PC-3 (cell line): Measurements from ENCODE around the gene C19orf33. TPM values are rescaled to one million over a fixed set of nuclear protein-coding genes. Genes with fewer than 3 reads are reported as not detected.

ENCODE experiments used
- ATAC-seq: fragments of 200-7000 bp; cut with Tn5 transposase; 2 replicates; pipeline ENCODE4 v1.9.1; 2020; ENCODE audit warnings: mild to moderate bottlenecking, moderate library complexity
- BruUV-seq: library from RNA; stranded (reverse); fragments of 400-500 nt; replicated peaks from 2 replicates; lab custom pipeline; 2021; lab: Mats Ljungman, UMichigan
- CTCF ChIA-PET: fragments of 300-600 bp; sonication (Branson Sonifier 250); formaldehyde crosslinking; loops from one replicate; lab custom pipeline; 2022; ENCODE audit warnings: antibody characterized with exemption; lab: Charles Lee
- POLR2A ChIA-PET: fragments of 300-600 bp; sonication (Branson Sonifier 250); formaldehyde crosslinking; loops from one replicate; lab custom pipeline; 2022; ENCODE audit warnings: antibody characterized with exemption; ENCODE audit not compliant: unreplicated experiment; lab: Charles Lee
- DNase-seq: peaks from one replicate; pipeline ENCODE4 v3.0.0-alpha.2; 2015
- H2AFZ ChIP-seq: fragments of 300-600 bp; sonication (generic); 2 replicates; pipeline ENCODE4 v1.6.0; 2016; ENCODE audit warnings: antibody characterized with exemption, low read length
- H3F3A ChIP-seq: fragments of 300-600 bp; sonication (generic); one replicate; pipeline ENCODE4 v1.6.0; 2017; ENCODE audit warnings: antibody characterized with exemption, low read length, control low read depth, mild to moderate bottlenecking; ENCODE audit not compliant: unreplicated experiment
- H3K27ac ChIP-seq: fragments of 300-600 bp; sonication (generic); 2 replicates; pipeline ENCODE4 v1.5.1; 2016; ENCODE audit warnings: mild to moderate bottlenecking, low read length
- H3K27me3 ChIP-seq: fragments of 300-600 bp; sonication (generic); 2 replicates; pipeline ENCODE4 v1.6.1; 2016; ENCODE audit warnings: low read length, mixed read lengths
- H3K36me3 ChIP-seq: fragments of 300-600 bp; sonication (generic); 2 replicates; pipeline ENCODE4 v1.6.1; 2016; ENCODE audit warnings: low read depth, mixed run types, low read length, mixed read lengths
- H3K4me1 ChIP-seq: fragments of 300-600 bp; sonication (generic); 2 replicates; pipeline ENCODE4 v1.5.1; 2016; ENCODE audit warnings: low read length; ENCODE audit not compliant: insufficient read depth
- H3K4me2 ChIP-seq: fragments of 300-600 bp; sonication (generic); 2 replicates; pipeline ENCODE4 v1.6.0; 2016; ENCODE audit warnings: low read length
- H3K4me3 ChIP-seq: fragments of 300-600 bp; sonication (generic); 2 replicates; pipeline ENCODE4 v1.5.1; 2016; ENCODE audit warnings: mild to moderate bottlenecking, low read length, mixed read lengths
- H3K79me2 ChIP-seq: fragments of 300-600 bp; sonication (generic); 2 replicates; pipeline ENCODE4 v1.6.1; 2017; ENCODE audit warnings: low read length, mixed read lengths
- H3K9ac ChIP-seq: fragments of 300-600 bp; sonication (generic); 2 replicates; pipeline ENCODE4 v1.6.0; 2016; ENCODE audit warnings: mild to moderate bottlenecking, low read length
- H3K9me2 ChIP-seq: fragments of 300-600 bp; sonication (generic); replicated peaks from 2 replicates; pipeline ENCODE4 v1.6.1; 2016; ENCODE audit warnings: mixed run types, low read length, mixed read lengths
- H3K9me3 ChIP-seq: fragments of 300-600 bp; sonication (generic); 2 replicates; pipeline ENCODE4 v1.6.1; 2016; ENCODE audit warnings: low read length, mixed read lengths
- H4K20me1 ChIP-seq: fragments of 300-600 bp; sonication (generic); 2 replicates; pipeline ENCODE4 v1.6.1; 2016; ENCODE audit warnings: low read length, mixed read lengths
- EZH2 ChIP-seq: fragments of 300-600 bp; sonication (generic); IDR thresholded peaks from one replicate; pipeline ENCODE4 v1.6.1; 2017; ENCODE audit warnings: antibody characterized with exemption, mild to moderate bottlenecking, low read length; ENCODE audit not compliant: unreplicated experiment
- EZH2phosphoT487 ChIP-seq: fragments of 300-600 bp; sonication (generic); IDR thresholded peaks from 2 replicates; pipeline ENCODE4 v1.6.1; 2018; ENCODE audit warnings: mild to moderate bottlenecking, antibody characterized with exemption, low read length, borderline replicate concordance
- intact Hi-C: fragments of 100-400 bp; cut with micrococcal nuclease; formaldehyde crosslinking; loops from 2 replicates; pipeline ENCODE4 v1.9.0; 2023
- total RNA-seq: library from RNA; depleted of rRNA; stranded (reverse); fragments of >200 nt; gene quantifications from 2 replicates; pipeline ENCODE4 v1.2.3, GENCODE V29; 2014
- TF ChIP-seq, protein P1 (sequence below): fragments of 300-600 bp; sonication (generic); conservative IDR thresholded peaks from 2 replicates; pipeline ENCODE4 v1.5.1; 2017; ENCODE audit warnings: antibody characterized with exemption, low read depth, mild to moderate bottlenecking, low read length

C19orf33 gene
- total RNA-seq, 1 experiment from 2014 or later = 212 TPM

- intact Hi-C loops = no loop called here
- H4K20me1 ChIP-seq = no peaks in the 10 kb centered on the region
- TF ChIP-seq, protein P1, sequence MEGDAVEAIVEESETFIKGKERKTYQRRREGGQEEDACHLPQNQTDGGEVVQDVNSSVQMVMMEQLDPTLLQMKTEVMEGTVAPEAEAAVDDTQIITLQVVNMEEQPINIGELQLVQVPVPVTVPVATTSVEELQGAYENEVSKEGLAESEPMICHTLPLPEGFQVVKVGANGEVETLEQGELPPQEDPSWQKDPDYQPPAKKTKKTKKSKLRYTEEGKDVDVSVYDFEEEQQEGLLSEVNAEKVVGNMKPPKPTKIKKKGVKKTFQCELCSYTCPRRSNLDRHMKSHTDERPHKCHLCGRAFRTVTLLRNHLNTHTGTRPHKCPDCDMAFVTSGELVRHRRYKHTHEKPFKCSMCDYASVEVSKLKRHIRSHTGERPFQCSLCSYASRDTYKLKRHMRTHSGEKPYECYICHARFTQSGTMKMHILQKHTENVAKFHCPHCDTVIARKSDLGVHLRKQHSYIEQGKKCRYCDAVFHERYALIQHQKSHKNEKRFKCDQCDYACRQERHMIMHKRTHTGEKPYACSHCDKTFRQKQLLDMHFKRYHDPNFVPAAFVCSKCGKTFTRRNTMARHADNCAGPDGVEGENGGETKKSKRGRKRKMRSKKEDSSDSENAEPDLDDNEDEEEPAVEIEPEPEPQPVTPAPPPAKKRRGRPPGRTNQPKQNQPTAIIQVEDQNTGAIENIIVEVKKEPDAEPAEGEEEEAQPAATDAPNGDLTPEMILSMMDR = no peak
- TF ChIP-seq EZH2 (no peak), EZH2phosphoT487 (no peak)
- no peak within 1 kb of the TSS for H3K27ac ChIP-seq
- H3K4me2 ChIP-seq = peak within 1 kb of the TSS; percentile 98
- H3K79me2 ChIP-seq = peaks cover 9% of the 10 kb centered on the region
- H3K27me3 ChIP-seq = no peaks in the 10 kb centered on the region
- DNase-seq (no peak), ATAC-seq (peak; percentile 9)
- no peaks in the 10 kb centered on the region for H3F3A ChIP-seq
- H2AFZ ChIP-seq = peak within 1 kb of the TSS; percentile 93
- ChIA-PET CTCF (no interaction called here), POLR2A (interaction anchor here (0.7 kb wide), 1 partner anchor 40 kb away, joined by 5 read pairs; no protein-coding TSS in a partner anchor)
- no peaks in the 10 kb centered on the region for H3K36me3 ChIP-seq
- H3K9me3 ChIP-seq = no peaks in the 10 kb centered on the region
- TSS peak; percentile 41 for BruUV-seq
- peaks cover 5% of the 10 kb centered on the region; the same call in 1 of the 2 replicates for H3K4me1 ChIP-seq
- no peaks in the 10 kb centered on the region for H3K9me2 ChIP-seq
- peak within 1 kb of the TSS; percentile 86 for H3K4me3 ChIP-seq
- peak within 1 kb of the TSS; percentile 55 for H3K9ac ChIP-seq
Observed at GRCh38 chr19:38319421-38320258, 15.6 kb downstream of the C19orf33 start, which contains the start of gene KCNK6. Gene KCNK6, plus strand, starts transcription at chr19:38319845. Its CDS starts 106 bp downstream, at chr19:38319951.

GRCh38 chr19:38320969-38321339 is 16.9 kb downstream of the C19orf33 start:
- Histone ChIP-seq H4K20me1 (no peaks in the 10 kb centered on the region), H3K79me2 (no peaks in the 10 kb centered on the region), H3K4me1 (peaks cover 5% of the 10 kb centered on the region; the same call in 1 of the 2 replicates), H3F3A (no peaks in the 10 kb centered on the region), H3K9me2 (no peaks in the 10 kb centered on the region), H3K4me3 (no peak overlapping the region), H3K9me3 (no peaks in the 10 kb centered on the region), H3K9ac (no peak overlapping the region), H3K27me3 (no peaks in the 10 kb centered on the region), H3K4me2 (no peak overlapping the region), H3K36me3 (no peaks in the 10 kb centered on the region), H2AFZ (no peak overlapping the region), H3K27ac (no peak overlapping the region)
- CTCF ChIA-PET = interaction anchor here (0.6 kb wide), 1 partner anchor 14 kb away, joined by 5 read pairs; no protein-coding TSS in a partner anchor
- ATAC-seq (no peak), DNase-seq (no peak)
- TF ChIP-seq, protein P1 = no peak
- TF ChIP-seq EZH2phosphoT487 = no peak
- no peak for TF ChIP-seq EZH2
- intact Hi-C loops = no loop called here
- BruUV-seq = no TSS peak
- POLR2A ChIA-PET = no interaction called here
